GM12878 (cell line): ENCODE measurements around the gene MAMDC2. TPM values are rescaled to one million over a fixed set of nuclear protein-coding genes. Genes with fewer than 3 reads are reported as not detected.

Source experiments
- ATAC-seq: fragments of 200-7000 bp; cut with Tn5 transposase; 3 replicates; pipeline ENCODE4 v1.9.1; 2020; ENCODE audit warnings: mild to moderate bottlenecking, moderate library complexity
- BruUV-seq: library from RNA; stranded (reverse); fragments of 400-500 nt; replicated peaks from 2 replicates; lab custom pipeline; 2021; lab: Mats Ljungman, UMichigan
- CTCF ChIA-PET: fragments of 300-600 bp; sonication (Branson Sonifier 250); formaldehyde crosslinking; extraction: SDS; loops from one replicate; lab custom pipeline; 2021; ENCODE audit warnings: inconsistent platforms; lab: Yijun Ruan, JAX
- POLR2A ChIA-PET: fragments of 350-600 bp; formaldehyde crosslinking; extraction: SDS; loops from one replicate; lab custom pipeline; 2021; ENCODE audit warnings: inconsistent platforms; lab: Charles Lee
- RAD21 ChIA-PET: fragments of 300-600 bp; sonication (Branson Sonifier 250); formaldehyde crosslinking; loops from one replicate; lab custom pipeline; 2023; ENCODE audit warnings: antibody characterized with exemption; ENCODE audit not compliant: unreplicated experiment; lab: Charles Lee
- SMC1A ChIA-PET: fragments of 300-600 bp; sonication (Branson Sonifier 250); formaldehyde crosslinking; loops from one replicate; lab custom pipeline; 2023; ENCODE audit not compliant: unreplicated experiment, uncharacterized antibody; lab: Charles Lee
- DNase-seq: peaks from one replicate; pipeline ENCODE4 v3.0.0-alpha.2; 2011; ENCODE audit warnings: low read depth, low spot score
- FAIRE-seq: peaks from 3 replicates; lab custom pipeline; 2011; peaks lifted over from hg19 to GRCh38; lab: Jason Lieb, UNC
- H2AFZ ChIP-seq: 2 replicates; pipeline ENCODE4 v1.6.0; 2011; ENCODE audit warnings: low read depth, low read length, control low read depth; ENCODE audit not compliant: control insufficient read depth
- H3K27ac ChIP-seq: 2 replicates; pipeline ENCODE4 v1.5.1; 2011; ENCODE audit warnings: control low read depth; ENCODE audit not compliant: control insufficient read depth, insufficient read depth
- H3K27me3 ChIP-seq, 2 experiments: replicated peaks in 1 of 2; 2 replicates each; pipeline versions ENCODE4 v1.6.0 to v1.6.1; 2011; ENCODE audit warnings: low read length in 1 of 2; ENCODE audit not compliant: control insufficient read depth in 2 of 2, insufficient read depth in 2 of 2
- H3K36me3 ChIP-seq, 2 experiments: 2 replicates each; pipeline ENCODE4 v1.5.1; 2011; ENCODE audit warnings: low read length in 1 of 2; ENCODE audit not compliant: control insufficient read depth in 2 of 2, insufficient read depth in 2 of 2
- H3K4me1 ChIP-seq: 2 replicates; pipeline ENCODE4 v1.6.1; 2011; ENCODE audit warnings: mild to moderate bottlenecking, low read length, moderate library complexity, mixed read lengths; ENCODE audit not compliant: control insufficient read depth, insufficient read depth
- H3K4me2 ChIP-seq: 2 replicates; pipeline ENCODE4 v1.6.0; 2011; ENCODE audit warnings: control low read depth; ENCODE audit not compliant: control insufficient read depth, insufficient read depth
- H3K4me3 ChIP-seq: fragments of 200-600 bp; sonication (generic); 2 replicates; pipeline ENCODE4 v1.5.1; 2016
- H3K79me2 ChIP-seq: 2 replicates; pipeline ENCODE4 v1.6.0; 2011; ENCODE audit warnings: low read length; ENCODE audit not compliant: control insufficient read depth, insufficient read depth
- H3K9ac ChIP-seq: 2 replicates; pipeline ENCODE4 v1.8.0; 2011; ENCODE audit warnings: low read length, control low read depth, mixed read lengths; ENCODE audit not compliant: control insufficient read depth, insufficient read depth
- H3K9me3 ChIP-seq: replicated peaks from 3 replicates; pipeline ENCODE4 v1.5.1; 2011; ENCODE audit warnings: mild to moderate bottlenecking, low read length; ENCODE audit not compliant: control insufficient read depth, insufficient read depth
- H4K20me1 ChIP-seq: 2 replicates; pipeline ENCODE4 v1.6.0; 2011; ENCODE audit not compliant: control insufficient read depth, insufficient read depth
- CBX3 ChIP-seq: fragments of 200-600 bp; sonication (generic); IDR thresholded peaks from 2 replicates; pipeline ENCODE4 v1.6.1; 2016; ENCODE audit warnings: low read depth, borderline replicate concordance
- CEBPZ ChIP-seq: fragments of 150-350 bp; IDR thresholded peaks from 2 replicates; pipeline ENCODE4 v1.6.1; 2016; ENCODE audit warnings: low read depth, low read length
- CREB1 ChIP-seq: IDR thresholded peaks from 2 replicates; pipeline ENCODE4 v1.6.1; 2012; ENCODE audit warnings: low read depth, mild to moderate bottlenecking, inconsistent platforms
- EED ChIP-seq: sonication (generic); IDR thresholded peaks from 2 replicates; pipeline ENCODE4 v1.6.1; 2016; ENCODE audit warnings: antibody characterized with exemption, low read depth
- MLLT1 ChIP-seq: fragments of 450-650 bp; IDR thresholded peaks from 2 replicates; pipeline ENCODE4 v1.6.1; 2016; ENCODE audit warnings: mild to moderate bottlenecking
- MTA3 ChIP-seq: IDR thresholded peaks from 2 replicates; pipeline ENCODE4 v1.6.1; 2012; ENCODE audit warnings: low read length, inconsistent platforms, borderline replicate concordance
- MYB ChIP-seq: fragments of 150-350 bp; IDR thresholded peaks from 2 replicates; pipeline ENCODE4 v1.6.1; 2014; ENCODE audit warnings: mild to moderate bottlenecking, low read depth, low read length, borderline replicate concordance
- RBBP5 ChIP-seq: fragments of 200-600 bp; sonication (generic); conservative IDR thresholded peaks from 2 replicates; pipeline ENCODE4 v1.6.1; 2016
- REST ChIP-seq: IDR thresholded peaks from 2 replicates; pipeline ENCODE4 v1.6.1; 2012; ENCODE audit warnings: mild to moderate bottlenecking, low read depth, low read length
- RUNX3 ChIP-seq: IDR thresholded peaks from 2 replicates; pipeline ENCODE4 v1.6.1; 2012; ENCODE audit warnings: low read length, inconsistent platforms
- TAF1 ChIP-seq: IDR thresholded peaks from 2 replicates; pipeline ENCODE4 v1.6.1; 2011; ENCODE audit warnings: mild to moderate bottlenecking, low read depth, low read length, borderline replicate concordance
- ZZZ3 ChIP-seq: IDR thresholded peaks from 2 replicates; pipeline ENCODE4 v1.6.1; 2011; ENCODE audit warnings: low read depth; ENCODE audit not compliant: control insufficient read depth, insufficient read length
- WGBS: methylation state at CpG from one replicate; pipeline ENCODE4 v1.1.6; 2016; ENCODE audit warnings: low lambda C conversion rate; ENCODE audit not compliant: insufficient replicate concordance, insufficient coverage; ENCODE audit errors: missing lambda C conversion rate; 5-methylcytosine and 5-hydroxymethylcytosine counted together
- in situ Hi-C: fragments of 300-500 bp; cut with MboI; formaldehyde crosslinking; loops from 9 replicates; pipeline ENCODE4 v1.14.3; 2018; ENCODE audit warnings: mixed read lengths
- intact Hi-C: fragments of 100-400 bp; cut with micrococcal nuclease; formaldehyde crosslinking; loops from one replicate; pipeline ENCODE4 v1.14.2; 2022; ENCODE audit not compliant: unreplicated experiment
- polyA plus RNA-seq, 11 experiments: library from polyadenylated mRNA; depleted of rRNA in 4 of 11; unstranded in 6 of 11; stranded (reverse) in 5 of 11; fragments of >200 nt; fragmentation: Nextera tagmentation in 4 of 11; fragmentation: Illumina TruSeq in 1 of 11; extraction: Ambion mirVana in 4 of 11; extraction: Trizol in 1 of 11; gene quantifications; 1 replicate in 1 of 11; 2 replicates in 10 of 11; pipeline versions ENCODE4 v1.2.1 to v1.2.3, GENCODE V29; 2011 to 2016; ENCODE audit warnings: inconsistent platforms in 2 of 11, missing spikeins in 2 of 11, low read depth in 1 of 11
- total RNA-seq, 4 experiments: library from RNA; depleted of rRNA in 3 of 4; stranded (reverse); fragments of >200 nt in 3 of 4; fragmentation: Illumina TruSeq in 1 of 4; extraction: Trizol in 1 of 4; gene quantifications; 2 replicates each; pipeline versions ENCODE4 v1.2.1 to v1.2.3, GENCODE V29; 2013 to 2021

MAMDC2 gene
- total and polyA plus RNA-seq, 10 of the 15 experiments (the other 5 are each of a cell fraction or from before 2014, with no cell fraction given), result 0.01 to 0.09 TPM; not detected in 8

- CTCF ChIA-PET, result no interaction called here
- SMC1A ChIA-PET, result interaction anchor here (1.2 kb wide), 1 partner anchor 22 kb away, joined by 3 read pairs; no protein-coding TSS in a partner anchor
Measured at GRCh38 chr9:69995846-69996245, 47.8 kb upstream of the MAMDC2 start.

More at GRCh38 chr9:69995846-69996245, 47.8 kb upstream of the MAMDC2 start:
- Histone ChIP-seq H3K27ac (no peak overlapping the region), H3K9me3 (no peaks in the 10 kb centered on the region), H3K4me1 (no peaks in the 10 kb centered on the region), H3K27me3 (no peaks in the 10 kb centered on the region), H3K9ac (no peak overlapping the region), H3K36me3 (no peaks in the 10 kb centered on the region), H2AFZ (no peak overlapping the region), H3K79me2 (no peaks in the 10 kb centered on the region), H3K4me3 (no peak overlapping the region), H3K4me2 (no peak overlapping the region), H4K20me1 (no peaks in the 10 kb centered on the region)
- intact Hi-C loops, result no loop called here
- DNase-seq, result no peak
- 80% methylated on average over 1 of the region's 1 CpG for WGBS
- BruUV-seq, result no TSS peak
- ATAC-seq, result no peak
- FAIRE-seq, result no peak
- in situ Hi-C loops, result no loop called here
- ChIA-PET RAD21 (no interaction called here), POLR2A (no interaction called here)
- TF ChIP-seq TAF1 (no peak), EED (no peak), REST (no peak), RUNX3 (no peak), CBX3 (no peak), ZZZ3 (no peak), MLLT1 (no peak), CREB1 (no peak), MYB (no peak), RBBP5 (no peak), MTA3 (no peak), CEBPZ (no peak)
